ENCODE measurements around the gene MAPK8.

MAPK8 gene

DNA sequence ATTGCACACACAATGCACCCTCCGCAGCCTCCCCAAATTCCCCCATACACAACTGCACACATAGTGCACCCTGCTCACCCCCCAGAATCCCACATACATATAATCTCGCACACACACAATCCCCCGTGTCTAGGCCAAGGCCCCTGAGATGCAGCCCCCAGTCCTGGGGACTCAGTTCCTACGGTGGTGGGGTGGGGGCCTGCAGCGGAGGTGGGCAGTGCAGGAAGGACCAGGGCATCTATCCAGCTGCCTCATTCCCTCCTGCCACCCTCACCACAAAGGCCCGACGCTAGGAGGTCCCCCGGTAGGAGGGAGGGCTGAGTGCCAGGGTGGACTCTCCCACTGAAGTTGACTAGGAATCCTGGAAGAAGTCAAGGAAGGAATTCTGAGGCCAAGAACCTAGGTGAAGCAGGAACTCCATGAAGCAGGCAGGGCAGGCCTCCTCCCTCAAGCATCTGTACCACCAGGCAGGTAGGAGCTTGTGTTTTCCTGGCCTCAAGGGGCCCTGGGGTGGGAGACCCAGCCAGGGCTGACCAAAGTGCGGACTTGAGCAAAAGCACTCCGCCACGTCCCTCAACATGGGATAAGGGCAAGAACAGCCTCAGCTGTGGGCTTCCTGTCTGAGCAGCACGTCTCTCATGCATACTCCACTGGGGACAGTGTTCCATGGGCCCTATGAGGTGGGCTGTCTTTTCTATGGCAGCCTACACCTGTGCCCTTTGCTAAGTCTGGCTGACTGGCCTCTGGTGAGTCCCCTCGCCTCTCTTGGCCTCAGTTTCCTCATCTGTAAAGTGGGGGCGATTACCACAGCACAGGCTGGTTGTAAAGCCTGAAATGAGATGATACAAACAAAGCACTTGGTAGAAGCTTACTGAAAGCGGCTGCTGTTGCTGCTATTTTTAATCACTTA, 145.7 kb downstream of the MAPK8 start:
- no peak for DNase-seq

DNA sequence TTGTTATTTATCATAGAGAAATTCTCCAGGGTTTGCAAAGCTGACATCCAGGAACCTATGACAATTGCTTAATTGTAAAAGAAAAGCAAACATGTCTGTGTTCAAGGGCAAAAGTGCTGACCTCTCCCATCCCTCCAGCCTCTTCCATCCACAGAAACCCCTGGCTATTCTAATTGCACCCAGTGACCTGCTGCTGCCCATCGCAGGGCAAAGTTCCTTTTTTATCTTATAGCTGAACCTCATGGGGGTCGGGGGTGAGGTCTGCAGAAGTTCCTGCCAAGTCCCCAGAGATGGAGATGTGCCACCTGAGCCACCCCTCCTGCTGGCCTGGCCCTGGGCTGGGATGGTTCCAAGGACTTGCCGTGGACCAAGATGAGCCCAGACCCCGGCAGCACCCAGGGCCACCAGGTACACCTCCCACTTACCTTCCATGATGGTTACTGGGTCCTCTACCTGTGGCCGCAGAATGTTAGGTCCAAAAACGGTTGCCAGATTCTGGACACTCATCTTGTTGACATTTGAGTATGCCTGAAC, 146.5 kb downstream of the MAPK8 start:
- DNase-seq = no peak

DNA sequence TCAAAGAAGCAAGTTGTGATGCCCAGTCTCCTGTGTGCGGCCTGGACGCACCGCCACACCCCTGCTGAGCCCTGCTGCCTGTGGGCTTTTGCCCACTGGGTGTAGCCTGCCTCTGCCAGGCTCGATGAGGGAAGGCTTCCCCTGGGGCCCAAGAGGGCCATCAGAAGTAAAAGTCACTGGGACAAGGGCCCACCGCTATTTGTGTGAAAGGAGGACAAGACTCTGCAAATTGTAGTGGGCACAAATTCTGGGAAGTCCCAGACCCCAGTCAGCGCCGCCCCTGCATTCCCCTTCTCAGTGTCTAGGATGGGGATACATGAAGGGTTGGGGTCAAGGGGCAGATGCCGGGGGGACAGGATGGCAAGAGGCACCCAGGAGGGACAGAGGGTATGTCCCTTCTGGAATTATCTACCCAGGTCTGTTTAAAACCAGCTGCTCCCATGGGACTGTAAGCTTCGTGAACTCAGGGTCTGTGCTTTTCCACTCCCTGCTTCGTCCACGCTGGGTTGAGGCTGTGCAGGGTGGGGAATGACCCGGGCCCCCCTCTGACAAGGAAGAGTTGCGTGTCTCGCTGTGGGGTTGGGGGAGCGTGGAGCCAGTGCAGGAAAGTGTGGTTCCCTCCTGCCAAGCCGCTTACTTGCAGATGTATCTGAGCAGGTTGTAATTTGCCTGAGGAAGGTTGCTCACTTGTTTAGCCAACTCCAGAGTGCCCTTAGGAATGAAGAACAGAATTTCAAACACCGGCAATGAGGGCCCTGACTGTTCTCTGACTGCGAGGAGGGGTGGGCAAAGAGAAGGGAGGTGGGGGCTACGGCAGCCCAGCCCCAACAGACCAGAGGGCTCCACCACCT, 147.2 kb downstream of the MAPK8 start:
- no peak for DNase-seq

DNA sequence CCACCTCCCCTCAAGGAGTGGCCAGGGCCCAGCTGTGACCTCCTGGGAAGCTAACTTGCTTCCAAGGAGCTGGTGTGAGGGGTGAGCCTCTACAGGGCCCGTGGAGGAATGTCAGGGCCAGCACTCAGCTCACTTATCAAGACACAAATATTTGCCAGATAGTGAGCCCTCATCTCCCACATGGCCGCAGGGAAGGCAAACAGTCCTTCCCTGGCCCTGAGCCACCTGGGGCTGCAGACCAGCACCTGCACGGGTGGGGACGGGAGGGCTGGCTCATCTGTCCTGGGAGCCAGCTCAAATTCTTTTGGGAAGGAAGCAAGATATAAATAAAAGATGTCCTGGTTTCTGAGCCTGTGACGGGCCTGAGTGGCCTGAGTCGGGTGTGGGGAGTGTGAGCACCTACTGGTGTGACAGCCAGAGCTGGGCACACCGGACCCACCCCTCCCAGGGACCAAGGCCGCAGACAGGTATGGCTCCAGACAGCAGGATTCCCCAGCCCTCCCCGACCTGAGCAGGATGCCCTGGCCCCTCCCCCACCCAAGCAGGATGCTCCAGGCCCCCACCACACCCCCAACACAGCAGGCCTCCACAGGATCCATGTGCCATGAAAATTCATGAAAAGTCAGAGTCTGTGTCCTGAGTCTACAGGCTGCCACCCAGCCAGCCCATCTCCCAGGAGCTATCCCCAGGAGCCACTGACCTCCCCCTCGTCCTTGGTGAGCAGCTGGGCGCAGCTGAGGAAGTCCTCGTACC, 148.0 kb downstream of the MAPK8 start:
- no peak for DNase-seq

DNA sequence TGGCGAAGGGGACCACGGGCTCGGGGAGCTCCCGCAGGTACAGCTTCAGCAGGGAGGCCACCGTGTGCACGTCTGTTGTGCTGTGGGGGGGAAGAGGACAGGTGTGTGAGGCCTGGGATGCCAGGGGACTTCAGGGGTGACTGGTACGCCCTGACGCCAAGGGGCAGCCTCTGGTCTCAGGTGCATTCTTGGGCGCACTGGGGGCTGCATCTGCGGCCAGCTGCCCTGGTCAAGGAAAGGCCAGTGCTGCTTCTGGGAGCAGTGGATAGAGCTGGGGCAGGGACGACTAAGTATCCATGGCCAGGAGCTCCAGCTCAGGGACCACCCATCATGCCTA, 148.5 kb downstream of the MAPK8 start:
- no peak for DNase-seq

DNA sequence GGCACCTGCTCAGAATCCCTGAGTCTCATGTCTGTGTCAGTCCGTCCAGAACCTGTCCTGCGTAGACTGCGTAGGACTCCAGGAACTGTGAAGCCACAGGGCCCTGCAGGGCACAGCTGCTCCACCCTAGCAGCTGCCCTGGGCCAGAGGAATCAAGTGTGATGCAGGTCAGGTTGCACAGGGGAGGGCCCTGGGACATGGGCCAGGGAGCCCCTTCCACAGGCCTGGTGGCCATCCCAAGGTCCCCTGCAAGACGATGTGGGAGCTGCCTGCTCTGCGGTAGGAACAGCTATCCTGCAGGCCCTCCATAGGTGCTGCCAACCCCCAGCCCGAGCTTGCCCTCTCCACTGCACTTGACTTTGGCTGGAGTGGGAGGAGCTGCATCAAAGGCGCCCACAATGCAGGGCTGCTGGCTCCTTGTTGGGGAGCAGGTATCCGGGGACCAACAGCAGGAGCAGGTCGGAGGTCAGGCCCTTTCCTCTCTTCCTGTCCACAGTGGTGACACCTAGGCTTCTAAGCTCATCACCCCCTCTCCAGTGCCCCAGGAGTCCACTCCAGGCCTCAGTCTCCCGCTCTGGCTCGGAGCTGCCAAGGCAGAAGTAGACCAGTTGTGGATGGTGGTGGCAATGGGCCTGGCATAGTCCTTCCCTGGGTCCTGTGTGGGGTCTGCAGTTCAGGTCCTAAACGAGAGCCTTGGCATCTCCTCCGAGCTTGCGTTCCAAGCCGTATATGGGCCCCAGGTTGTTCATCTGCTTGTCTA, 149.1 kb downstream of the MAPK8 start:
- no peak for DNase-seq

DNA sequence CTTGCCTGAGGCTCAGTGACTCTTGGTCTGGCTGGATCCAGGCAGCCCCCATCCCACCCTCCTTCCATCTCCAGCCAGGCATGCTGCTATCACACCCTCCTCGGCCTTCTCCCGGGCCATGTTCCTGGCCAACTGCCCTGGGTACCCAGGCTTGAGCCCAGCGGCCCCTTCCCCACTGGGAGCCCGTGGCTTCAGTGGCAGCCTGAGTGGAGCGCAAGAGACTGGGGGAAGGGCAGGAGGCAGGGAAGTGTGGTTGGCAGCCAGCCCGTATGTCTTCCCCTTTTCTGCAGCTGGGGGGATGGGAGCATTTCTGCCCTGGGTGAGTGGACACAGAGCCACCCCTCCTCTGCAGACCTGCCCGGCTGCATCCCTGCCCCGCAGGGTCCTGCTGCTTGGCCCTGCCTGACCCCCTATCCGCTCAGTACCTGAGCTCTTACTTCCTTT, 149.9 kb downstream of the MAPK8 start:
- no peak for DNase-seq

DNA sequence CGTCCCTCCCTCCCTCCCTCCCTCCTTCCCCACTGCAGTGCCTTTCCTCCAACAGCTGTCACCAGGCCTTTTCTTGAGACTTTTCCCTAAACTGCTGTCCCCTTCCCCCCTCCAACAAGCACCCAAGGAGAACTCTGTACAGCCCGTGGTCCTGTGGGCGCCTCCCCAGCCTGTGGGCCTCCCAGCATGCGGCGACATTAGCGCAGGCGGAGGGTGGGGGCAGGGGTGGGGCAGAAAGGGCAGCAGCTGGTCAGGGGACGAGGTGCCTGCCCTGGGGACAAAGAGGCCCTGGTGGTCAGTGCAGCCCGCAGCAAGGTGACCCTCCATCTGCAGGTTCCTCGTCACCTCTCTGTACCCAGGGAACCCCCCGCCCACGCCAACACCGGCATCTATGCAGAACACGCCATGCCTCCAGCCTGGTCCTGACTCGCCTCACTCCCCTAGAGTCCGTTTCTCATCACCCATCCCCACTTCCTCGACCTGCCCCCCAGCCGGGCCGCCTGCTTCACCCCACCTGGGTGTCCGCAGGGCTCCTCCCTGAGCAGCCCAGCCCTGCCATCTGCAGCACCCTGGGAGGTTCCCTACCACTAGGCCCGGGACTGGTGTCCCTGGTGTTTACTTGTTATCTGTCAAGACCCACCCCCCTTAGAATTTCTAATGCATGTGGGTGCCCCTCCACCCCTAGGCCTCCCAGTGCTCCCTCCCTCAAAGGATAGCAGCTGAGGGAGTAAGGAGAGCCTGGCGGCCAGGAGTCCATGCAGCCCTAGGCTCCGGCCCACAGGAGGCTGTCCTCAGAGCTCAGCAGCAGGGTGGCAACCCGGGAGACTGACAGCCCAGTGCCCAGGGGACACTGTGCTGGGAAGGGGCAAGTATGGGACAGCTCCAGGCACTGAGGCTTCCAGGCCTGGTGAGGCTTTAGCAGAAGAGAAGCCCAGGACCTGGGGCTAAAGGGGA, 150.6 kb downstream of the MAPK8 start:
- DNase-seq = no peak

DNA sequence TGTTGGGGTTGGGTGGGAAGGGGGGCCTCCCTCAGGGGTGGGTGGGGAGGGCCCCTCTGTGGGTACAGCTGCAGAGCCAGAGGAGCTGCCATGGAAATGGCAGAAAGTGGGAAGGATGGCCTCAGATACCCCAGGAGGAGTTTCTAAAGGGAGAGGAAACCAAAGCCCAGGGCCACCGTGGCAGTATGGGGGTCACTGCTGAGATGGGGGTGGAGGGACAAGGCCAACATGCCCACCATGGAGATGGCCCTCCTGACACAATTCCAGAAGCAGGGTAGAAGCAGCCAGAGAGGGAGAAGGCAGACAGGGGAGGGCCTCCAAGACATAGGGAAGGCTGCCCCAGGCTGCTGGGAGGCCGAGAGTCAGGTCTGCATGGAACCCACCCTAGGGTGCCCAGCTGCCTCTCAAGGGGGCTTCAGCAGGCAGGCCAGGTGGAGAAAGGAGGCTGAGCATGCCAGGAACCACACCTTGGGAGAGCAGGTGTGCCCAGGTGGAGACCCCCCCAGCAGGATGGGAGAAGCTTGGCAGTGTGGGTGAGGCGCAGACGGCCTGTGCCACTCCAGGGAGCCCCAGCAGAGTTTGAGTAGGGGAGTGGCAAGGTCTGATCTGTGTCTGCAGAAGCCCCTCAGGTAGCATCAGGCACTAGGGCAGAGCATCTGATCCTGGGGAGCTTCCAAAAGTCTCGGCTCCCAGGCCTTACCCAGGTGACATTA, 151.6 kb downstream of the MAPK8 start:
- no peak for DNase-seq

DNA sequence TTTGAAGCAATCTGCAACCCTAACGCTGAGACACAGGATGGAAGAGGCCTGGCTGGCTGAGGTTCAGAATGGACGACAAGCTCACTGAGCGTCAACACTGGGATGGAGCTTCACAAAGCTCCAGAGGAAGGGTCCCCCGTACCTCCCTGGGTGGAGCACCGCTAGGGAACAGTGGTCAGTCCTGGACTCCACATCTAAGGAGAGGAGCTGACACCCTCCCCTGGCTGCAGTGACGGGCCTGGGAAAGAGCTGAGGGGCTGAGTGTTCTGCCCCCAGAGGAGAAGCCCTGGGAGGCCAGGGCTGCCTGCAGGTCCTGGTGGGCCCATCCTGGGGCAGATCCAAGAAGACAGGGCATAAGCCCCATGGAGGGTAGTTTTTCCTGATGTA, 152.2 kb downstream of the MAPK8 start:
- no peak for DNase-seq

DNA sequence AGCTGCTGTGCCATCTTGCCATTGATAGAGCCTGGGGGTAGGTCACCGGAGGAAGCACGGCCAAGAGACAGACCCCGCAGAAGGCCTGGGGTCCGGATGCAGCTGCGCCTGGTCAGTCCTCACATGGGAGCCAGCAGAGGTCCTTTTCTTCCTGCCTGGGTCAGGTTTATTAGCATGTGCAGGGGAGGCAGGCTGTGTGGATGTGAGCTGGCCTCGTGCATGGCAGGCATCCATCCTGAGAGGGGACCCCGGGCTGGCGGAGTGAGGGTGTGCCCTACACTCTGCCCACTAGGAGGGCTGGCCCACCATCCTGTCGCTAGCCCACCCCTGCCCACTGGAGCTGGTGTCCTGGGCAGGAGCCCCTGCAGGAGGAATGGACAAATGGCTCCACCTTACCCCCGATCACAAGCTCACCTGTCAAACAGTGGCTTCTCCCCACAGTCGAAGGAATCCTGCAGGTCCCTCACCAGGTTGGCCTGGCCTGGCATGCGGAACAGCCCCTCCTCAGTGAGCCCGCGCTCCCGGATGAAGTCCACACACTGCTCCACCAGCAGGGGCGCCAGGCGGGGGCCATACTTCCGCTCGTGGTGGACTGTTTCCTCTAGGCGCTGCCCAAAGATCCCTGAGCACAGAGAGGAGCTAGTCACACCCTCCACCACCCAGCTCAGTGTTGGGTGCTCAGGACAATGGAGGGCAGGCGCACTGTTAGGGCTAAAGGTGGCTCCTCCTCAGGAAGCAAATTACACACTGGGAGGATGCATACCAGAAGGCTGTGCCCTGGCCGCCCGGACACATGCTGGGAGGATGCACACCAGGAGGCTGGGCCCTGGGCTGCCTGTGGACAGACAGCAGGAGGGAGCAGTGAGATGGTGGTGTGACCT, 153.0 kb downstream of the MAPK8 start:
- no peak for DNase-seq

DNA sequence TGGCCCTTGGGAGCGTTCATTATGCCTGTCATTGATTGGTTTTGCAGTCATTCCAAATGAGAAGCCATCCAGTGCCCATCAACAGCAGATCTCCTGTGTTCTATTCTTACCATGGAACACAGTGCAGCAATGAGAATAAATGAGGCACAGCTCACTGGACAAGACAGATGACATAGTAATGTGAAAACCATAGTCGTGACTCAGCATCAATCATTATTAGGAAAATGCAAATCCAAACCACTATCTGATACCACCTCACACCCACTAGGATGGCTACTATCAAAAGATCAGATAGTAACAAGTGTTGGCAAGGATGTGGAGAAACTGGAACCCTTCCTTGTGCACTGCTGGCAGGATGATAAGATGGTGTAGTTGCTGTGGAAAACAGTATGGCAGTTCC, 153.7 kb downstream of the MAPK8 start:
- no peak for DNase-seq

DNA sequence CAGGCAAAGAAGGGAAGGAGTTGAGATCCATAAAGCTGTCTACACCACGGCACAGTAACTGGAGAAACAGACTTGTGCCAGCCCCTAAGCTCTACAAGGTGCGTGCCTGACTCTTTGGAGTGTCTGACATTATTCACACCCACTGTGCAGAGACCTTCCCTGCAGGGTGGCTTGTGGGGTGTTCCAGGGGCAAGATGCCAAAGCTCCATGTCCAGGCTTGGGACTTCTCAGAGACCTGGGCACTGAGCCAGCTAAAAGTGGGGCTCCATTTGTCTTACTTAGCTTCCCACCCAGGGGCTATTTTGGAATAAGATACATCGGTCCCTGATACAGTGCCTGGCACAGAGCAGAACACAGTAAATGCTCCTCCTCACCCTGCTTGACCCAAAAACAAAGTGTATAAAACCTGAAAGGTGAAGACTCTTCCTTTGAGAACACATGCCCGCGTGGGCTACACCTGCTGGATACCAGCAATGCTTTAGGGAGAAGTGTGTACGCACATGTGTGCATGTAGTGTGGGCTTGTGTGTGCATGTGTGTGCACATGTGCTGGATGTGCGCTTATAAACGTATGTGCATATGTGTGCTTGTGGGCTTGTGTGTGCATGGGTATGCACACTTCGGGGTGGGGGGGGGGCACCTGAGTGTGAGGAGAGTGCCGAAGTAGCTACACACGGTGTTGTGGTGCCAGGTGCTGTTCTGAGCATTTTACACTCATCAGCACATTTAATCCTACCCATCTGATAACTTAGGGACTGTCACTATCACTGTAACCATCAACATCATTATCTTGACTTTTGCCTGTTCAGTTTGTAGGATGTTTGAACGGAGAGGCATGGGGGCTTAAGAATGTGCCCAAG, 155.4 kb downstream of the MAPK8 start:
- DNase-seq = no peak

DNA sequence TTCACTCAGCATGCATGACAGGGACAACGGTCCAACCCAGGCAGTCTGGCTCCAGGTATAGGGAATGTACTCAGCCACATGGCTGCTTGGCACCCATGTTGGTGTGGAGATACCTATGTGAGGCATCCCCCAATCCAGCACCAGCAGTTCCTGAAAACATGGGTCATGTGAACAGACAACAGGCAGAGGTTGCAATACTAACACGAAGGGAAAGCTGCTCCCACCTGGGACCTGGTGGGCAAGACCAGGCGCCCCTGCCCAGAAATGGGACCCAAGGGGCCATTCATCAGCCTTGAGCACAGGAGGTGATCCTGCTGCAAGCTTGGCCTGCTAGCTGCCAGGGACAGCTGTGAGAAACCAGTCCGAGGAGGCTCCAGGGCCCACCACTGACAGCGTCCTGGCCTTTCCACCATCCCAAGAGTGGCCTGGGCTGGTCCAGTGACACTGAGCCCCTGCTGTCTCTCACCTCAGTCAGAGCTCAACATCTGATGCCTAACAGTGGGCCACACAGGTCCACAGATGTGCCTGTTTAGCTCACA, 156.1 kb downstream of the MAPK8 start:
- no peak for DNase-seq

DNA sequence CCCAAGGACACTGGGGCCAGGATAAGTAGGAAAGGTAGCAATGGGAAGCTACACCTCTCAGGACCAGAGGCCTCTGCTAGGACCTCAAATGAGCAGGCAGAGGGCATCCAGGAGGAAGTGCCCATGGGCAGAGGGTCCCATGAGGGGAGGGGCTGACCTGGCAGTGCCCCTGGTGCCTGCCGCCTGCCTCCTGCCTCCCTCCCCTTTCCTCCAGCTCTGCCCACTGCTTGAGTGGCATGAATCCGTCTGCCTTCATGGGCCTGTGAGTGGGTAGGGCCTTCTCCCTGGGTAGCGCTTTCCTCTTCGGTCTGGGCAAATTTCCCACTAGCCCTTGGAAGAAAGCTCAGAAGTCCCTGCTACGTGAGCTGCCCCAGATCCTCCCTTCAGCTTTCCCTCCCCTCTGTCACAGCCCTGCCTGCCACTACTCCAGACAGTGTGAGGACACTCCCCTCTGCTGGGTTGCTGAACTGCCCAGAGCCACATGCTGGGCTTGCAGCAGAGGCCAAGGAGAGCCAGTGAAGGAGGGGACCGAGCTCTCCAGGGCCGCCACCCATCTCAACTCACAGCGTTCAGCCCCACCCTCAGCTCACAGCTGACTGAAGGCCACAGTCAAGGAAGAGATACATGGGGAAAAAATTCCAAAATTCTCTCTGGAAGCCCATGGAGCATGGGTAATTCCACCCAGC, 157.0 kb downstream of the MAPK8 start:
- DNase-seq = no peak

DNA sequence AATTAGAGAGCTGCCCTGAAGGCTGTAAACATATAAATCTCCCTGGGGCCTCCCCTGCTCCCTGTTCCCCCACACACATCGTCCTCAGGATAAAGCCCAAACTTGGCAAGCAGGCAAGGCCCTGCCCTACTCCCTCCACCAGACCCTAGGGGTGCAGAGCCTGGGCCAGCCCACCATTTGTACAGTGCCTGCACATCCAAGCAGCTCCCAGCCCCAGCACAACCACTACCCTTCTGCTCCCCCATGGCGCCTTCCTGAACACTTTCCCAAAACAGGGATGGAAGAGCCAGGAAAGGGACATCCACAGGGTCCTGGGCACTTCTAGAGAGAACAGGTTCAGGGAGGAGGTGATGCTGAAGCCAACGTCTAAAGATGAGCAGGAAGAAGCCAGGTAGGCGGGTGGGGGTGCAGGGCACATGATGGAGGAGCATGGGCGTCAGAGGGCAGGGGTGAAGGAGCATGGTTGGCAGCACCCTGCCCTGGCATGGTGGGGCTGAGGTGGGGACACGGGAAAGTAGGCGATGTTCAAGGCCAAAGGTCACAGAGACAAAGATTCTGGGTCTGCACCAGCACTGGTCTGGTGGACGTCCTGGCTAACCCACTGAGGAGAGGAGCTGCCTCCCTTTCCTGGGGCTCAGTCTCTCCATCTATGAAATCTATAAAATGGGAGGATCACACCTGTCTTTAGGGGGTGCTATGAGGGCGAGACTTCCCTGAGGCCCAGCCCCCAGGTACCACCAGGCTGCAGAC, 157.8 kb downstream of the MAPK8 start:
- no peak for DNase-seq
